ENCODE measurements around the gene FCN1. TPM values are rescaled to one million over a fixed set of nuclear protein-coding genes. Genes with fewer than 3 reads are reported as not detected.
A peak's percentile ranks its signal among the peaks of the same experiment; 100 is the strongest.

FCN1 gene
- total RNA-seq, 1 donor: not detected

DNA sequence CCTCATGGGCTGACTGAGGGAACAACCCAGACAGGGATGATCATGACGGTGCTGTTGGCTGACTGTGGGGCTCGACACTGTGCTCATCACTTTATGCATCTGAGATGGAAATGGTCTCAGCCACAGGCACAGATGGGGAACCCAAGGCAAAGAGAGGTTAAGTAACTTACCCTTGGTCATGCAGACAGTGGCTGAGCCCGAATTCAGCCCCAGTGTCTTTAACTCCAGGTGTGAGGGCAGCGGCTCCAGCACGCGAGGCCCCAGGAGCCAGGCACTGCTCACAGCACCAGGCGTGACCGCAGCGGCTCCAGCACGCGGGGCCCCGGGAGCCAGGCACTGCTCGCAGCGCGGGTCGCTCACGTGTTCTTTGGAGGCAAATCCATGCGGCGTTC lies 45.3 kb upstream of the FCN1 start:
- no peaks in the 10 kb centered on the region for H3K27me3 ChIP-seq (ENCODE audit: insufficient read depth, low read length)

DNA sequence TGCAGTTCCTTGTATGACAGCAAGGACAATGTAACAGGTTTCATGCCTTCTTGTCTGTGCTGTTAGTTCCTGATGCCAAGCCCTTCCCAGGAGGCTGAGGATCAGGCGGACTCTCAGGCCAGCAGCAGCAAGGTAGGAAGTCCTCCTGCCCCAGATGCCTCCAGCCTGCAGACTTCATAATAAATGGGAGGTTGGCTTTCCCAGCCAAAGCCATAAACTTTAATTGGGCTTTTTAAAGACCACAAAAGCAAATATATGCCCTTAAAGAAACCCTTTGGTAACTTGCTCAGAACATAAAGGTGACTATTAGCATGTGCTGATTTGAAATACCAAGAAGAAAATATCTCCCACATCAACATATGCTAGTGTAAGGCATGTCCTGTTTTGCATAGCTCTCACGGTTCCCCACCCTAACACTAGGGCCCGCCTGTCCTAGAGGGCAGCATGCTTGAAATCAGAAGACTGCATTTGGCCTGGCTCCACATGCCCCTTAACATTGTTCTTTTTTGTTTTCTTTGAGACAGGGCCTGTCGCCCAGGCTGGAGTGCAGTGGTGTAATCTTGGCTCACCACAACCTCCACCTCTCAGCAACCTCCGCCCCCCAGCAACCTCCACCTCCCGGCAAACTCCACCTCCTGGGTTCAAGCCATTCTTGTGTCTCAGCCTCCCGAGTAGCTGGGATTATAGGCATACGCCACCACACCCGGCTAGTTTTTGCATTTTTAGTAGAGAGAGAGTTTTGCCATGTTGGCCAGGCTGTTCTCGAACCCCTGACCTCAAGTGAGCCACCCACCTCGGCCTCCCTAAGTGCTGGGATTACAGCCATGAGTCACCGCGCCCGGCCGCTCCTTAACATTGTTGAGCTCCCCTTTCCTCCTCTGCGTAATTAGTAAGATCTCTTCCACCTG lies 44.6 kb upstream of the FCN1 start:
- Histone ChIP-seq H3K27me3 (ENCODE audit: insufficient read depth, low read length) (no peaks in the 10 kb centered on the region), H2AFZ (ENCODE audit: low read length) (no peak overlapping the region), H3K4me3 (ENCODE audit: insufficient read depth, low read length) (no peak overlapping the region), H4K20me1 (ENCODE audit: insufficient read depth, low read length) (no peaks in the 10 kb centered on the region), H3K36me3 (ENCODE audit: insufficient read depth, low read length) (no peaks in the 10 kb centered on the region), H3K79me2 (ENCODE audit: insufficient read depth, low read length) (no peaks in the 10 kb centered on the region), H3K9me3 (ENCODE audit: low read depth, low read length) (no peaks in the 10 kb centered on the region), H3K27ac (ENCODE audit: low read depth, low read length) (no peak overlapping the region), H3K4me2 (ENCODE audit: insufficient read depth, low read length) (no peak overlapping the region), H3K4me1 (ENCODE audit: insufficient read depth, low read length) (no peaks in the 10 kb centered on the region)
- TF ChIP-seq, protein P1, sequence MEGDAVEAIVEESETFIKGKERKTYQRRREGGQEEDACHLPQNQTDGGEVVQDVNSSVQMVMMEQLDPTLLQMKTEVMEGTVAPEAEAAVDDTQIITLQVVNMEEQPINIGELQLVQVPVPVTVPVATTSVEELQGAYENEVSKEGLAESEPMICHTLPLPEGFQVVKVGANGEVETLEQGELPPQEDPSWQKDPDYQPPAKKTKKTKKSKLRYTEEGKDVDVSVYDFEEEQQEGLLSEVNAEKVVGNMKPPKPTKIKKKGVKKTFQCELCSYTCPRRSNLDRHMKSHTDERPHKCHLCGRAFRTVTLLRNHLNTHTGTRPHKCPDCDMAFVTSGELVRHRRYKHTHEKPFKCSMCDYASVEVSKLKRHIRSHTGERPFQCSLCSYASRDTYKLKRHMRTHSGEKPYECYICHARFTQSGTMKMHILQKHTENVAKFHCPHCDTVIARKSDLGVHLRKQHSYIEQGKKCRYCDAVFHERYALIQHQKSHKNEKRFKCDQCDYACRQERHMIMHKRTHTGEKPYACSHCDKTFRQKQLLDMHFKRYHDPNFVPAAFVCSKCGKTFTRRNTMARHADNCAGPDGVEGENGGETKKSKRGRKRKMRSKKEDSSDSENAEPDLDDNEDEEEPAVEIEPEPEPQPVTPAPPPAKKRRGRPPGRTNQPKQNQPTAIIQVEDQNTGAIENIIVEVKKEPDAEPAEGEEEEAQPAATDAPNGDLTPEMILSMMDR (IDR thresholded peaks at IDR 0.05; ENCODE audit: extremely low read depth, low read depth, low read length): no peak
- DNase-seq (ENCODE audit: insufficient read length, low spot score, missing footprints): peak; percentile 64

More for the DNA sequence above, 45.3 kb upstream of the FCN1 start:
- H3K9me3 ChIP-seq (ENCODE audit: low read depth, low read length): no peaks in the 10 kb centered on the region
- H3K4me1 ChIP-seq (ENCODE audit: insufficient read depth, low read length): no peaks in the 10 kb centered on the region
- no peaks in the 10 kb centered on the region for H3K36me3 ChIP-seq (ENCODE audit: insufficient read depth, low read length)
- H2AFZ ChIP-seq (ENCODE audit: low read length): no peak overlapping the region
- no peak overlapping the region for H3K4me3 ChIP-seq (ENCODE audit: insufficient read depth, low read length)
- peak; percentile 51 for DNase-seq (ENCODE audit: insufficient read length, low spot score, missing footprints)
- H3K27ac ChIP-seq (ENCODE audit: low read depth, low read length): no peak overlapping the region
- H4K20me1 ChIP-seq (ENCODE audit: insufficient read depth, low read length): no peaks in the 10 kb centered on the region
- H3K4me2 ChIP-seq (ENCODE audit: insufficient read depth, low read length): no peak overlapping the region
- H3K79me2 ChIP-seq (ENCODE audit: insufficient read depth, low read length): no peaks in the 10 kb centered on the region
- TF ChIP-seq, protein P1 (IDR thresholded peaks at IDR 0.05; ENCODE audit: extremely low read depth, low read depth, low read length): no peak

DNA sequence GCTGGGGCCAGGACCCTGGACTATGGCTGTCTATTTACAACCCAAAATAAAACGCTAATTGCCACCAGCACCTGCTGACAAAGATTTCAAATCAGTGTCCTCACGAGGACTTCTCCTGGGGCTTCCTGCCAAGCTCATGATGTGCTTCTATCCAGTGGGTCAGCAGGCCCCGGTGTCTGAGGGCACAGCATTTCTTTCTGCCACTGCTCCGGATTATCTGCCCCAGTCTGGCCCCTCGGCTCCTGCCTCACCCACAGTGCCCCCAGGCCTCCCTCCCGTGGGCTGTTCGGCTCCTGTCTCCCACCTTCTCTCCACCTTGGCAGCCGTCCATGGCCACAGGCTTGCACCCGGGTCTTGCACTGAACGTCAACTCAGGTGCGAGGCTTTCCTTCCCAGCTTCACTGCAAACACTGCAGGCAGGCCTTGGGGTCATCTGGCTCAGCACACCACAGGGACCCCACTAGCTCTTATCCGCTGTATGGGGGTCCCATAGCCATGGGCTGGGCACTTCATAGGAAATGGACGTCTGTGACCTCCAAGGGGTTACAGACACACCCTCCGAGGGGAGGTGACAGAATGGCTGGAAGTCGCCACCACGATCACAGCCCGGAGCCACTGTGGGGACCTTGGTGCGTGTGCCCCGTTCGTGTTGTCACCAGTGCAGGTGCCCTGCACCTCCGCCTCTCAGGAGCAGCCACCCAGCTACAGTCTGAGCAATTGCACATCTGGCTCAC lies 43.8 kb upstream of the FCN1 start:
- no peak overlapping the region for H3K4me3 ChIP-seq (ENCODE audit: insufficient read depth, low read length)
- no peak overlapping the region for H3K27ac ChIP-seq (ENCODE audit: low read depth, low read length)
- no peaks in the 10 kb centered on the region for H3K4me1 ChIP-seq (ENCODE audit: insufficient read depth, low read length)
- H2AFZ ChIP-seq (ENCODE audit: low read length): no peak overlapping the region
- H3K4me2 ChIP-seq (ENCODE audit: insufficient read depth, low read length): no peak overlapping the region
- H3K9me3 ChIP-seq (ENCODE audit: low read depth, low read length): no peaks in the 10 kb centered on the region
- DNase-seq (ENCODE audit: insufficient read length, low spot score, missing footprints): peak; percentile 68
- H3K79me2 ChIP-seq (ENCODE audit: insufficient read depth, low read length): no peaks in the 10 kb centered on the region
- no peaks in the 10 kb centered on the region for H3K36me3 ChIP-seq (ENCODE audit: insufficient read depth, low read length)
- TF ChIP-seq, protein P1 (IDR thresholded peaks at IDR 0.05; ENCODE audit: extremely low read depth, low read depth, low read length): no peak
- no peaks in the 10 kb centered on the region for H3K27me3 ChIP-seq (ENCODE audit: insufficient read depth, low read length)
- no peaks in the 10 kb centered on the region for H4K20me1 ChIP-seq (ENCODE audit: insufficient read depth, low read length)

DNA sequence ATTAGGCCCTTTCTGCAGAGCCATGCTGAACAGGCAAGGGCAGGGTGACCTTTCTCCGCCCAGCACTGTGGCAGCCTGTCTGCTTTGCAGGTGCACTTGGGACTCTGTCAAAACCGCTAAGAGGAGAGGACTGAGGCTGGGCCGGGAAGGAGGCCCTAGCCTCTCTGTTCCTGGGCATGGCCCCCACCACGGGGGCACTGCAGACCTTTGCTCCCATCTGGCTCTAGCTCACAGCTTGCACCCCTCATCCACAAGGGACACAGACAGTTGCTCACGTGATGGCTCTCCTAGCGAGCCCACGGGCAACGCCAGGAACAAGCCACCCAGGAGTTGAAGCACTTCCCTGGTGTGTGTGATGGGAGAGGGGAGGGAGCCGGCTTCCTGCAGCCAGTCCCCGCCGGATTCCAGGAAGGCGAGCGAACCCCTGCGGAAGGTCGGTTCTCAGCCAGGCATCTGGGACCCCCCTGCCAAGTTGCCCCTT lies 43.0 kb upstream of the FCN1 start:
- no peaks in the 10 kb centered on the region for H3K27me3 ChIP-seq (ENCODE audit: insufficient read depth, low read length)
- no peak overlapping the region for H2AFZ ChIP-seq (ENCODE audit: low read length)
- no peak overlapping the region for H3K4me3 ChIP-seq (ENCODE audit: insufficient read depth, low read length)
- H3K4me2 ChIP-seq (ENCODE audit: insufficient read depth, low read length): no peak overlapping the region
- no peak overlapping the region for H3K27ac ChIP-seq (ENCODE audit: low read depth, low read length)
- no peaks in the 10 kb centered on the region for H3K36me3 ChIP-seq (ENCODE audit: insufficient read depth, low read length)
- H3K4me1 ChIP-seq (ENCODE audit: insufficient read depth, low read length): no peaks in the 10 kb centered on the region
- H4K20me1 ChIP-seq (ENCODE audit: insufficient read depth, low read length): no peaks in the 10 kb centered on the region
- TF ChIP-seq, protein P1 (IDR thresholded peaks at IDR 0.05; ENCODE audit: extremely low read depth, low read depth, low read length): no peak
- peak; percentile 58 for DNase-seq (ENCODE audit: insufficient read length, low spot score, missing footprints)
- no peaks in the 10 kb centered on the region for H3K9me3 ChIP-seq (ENCODE audit: low read depth, low read length)
- no peaks in the 10 kb centered on the region for H3K79me2 ChIP-seq (ENCODE audit: insufficient read depth, low read length)

Data from osteoblast (primary cell).